ENCODE data around the gene TOGARAM1. TPM values are rescaled to one million over a fixed set of nuclear protein-coding genes. Genes with fewer than 3 reads are reported as not detected.
A peak's percentile ranks its signal among the peaks of the same experiment; 100 is the strongest.

Gene TOGARAM1, protein sequence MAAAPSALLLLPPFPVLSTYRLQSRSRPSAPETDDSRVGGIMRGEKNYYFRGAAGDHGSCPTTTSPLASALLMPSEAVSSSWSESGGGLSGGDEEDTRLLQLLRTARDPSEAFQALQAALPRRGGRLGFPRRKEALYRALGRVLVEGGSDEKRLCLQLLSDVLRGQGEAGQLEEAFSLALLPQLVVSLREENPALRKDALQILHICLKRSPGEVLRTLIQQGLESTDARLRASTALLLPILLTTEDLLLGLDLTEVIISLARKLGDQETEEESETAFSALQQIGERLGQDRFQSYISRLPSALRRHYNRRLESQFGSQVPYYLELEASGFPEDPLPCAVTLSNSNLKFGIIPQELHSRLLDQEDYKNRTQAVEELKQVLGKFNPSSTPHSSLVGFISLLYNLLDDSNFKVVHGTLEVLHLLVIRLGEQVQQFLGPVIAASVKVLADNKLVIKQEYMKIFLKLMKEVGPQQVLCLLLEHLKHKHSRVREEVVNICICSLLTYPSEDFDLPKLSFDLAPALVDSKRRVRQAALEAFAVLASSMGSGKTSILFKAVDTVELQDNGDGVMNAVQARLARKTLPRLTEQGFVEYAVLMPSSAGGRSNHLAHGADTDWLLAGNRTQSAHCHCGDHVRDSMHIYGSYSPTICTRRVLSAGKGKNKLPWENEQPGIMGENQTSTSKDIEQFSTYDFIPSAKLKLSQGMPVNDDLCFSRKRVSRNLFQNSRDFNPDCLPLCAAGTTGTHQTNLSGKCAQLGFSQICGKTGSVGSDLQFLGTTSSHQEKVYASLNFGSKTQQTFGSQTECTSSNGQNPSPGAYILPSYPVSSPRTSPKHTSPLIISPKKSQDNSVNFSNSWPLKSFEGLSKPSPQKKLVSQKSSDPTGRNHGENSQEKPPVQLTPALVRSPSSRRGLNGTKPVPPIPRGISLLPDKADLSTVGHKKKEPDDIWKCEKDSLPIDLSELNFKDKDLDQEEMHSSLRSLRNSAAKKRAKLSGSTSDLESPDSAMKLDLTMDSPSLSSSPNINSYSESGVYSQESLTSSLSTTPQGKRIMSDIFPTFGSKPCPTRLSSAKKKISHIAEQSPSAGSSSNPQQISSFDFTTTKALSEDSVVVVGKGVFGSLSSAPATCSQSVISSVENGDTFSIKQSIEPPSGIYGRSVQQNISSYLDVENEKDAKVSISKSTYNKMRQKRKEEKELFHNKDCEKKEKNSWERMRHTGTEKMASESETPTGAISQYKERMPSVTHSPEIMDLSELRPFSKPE (N-terminal part only)
- 18.5 TPM for total RNA-seq
- long read RNA-seq, partial matches to known transcripts = 6 of 17 reads
- long read RNA-seq, other reads (novel, unspliced or antisense) = 11 of 17 reads

DNA sequence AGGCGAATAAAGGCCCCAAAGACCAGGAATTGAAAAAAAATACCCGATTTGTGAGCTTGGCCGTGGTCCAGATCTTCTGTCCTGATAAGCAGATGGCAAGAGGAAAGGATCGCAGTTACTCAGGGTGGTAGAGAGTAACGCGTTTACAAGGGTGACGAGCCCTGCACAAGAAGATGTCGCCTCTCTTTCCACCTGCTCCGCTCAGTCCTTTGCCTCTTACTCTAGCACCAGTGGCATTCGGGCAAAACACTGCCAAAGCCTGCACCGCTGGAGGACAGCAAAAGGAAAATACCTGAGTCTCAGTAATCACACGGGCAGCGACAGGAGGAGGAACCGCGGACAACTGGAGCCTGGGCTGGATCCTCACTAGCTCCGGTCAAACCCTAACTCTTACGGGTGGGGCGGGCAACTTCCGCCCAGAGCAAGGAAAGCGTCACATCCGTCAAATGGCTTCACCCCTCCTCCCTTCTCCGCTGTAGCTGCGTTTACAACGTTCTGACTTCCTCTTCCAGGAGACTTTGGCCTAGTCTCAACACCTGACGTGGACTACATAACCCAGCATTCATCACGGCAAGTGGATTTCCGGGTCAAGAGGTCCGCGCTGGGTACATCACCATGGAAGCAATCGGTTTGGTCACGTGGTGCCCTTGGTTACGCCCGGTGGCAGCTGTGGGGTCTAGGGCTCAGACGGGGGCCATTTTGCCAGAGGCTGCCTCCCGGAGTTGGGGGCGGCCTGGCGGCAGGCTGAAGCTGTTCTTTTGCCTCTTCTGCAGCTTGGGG lies at the start of gene TOGARAM1, which contains the start of gene KLHL28:
Gene TOGARAM1 (plus strand): TSS at position 637 of the 780 bp plus-strand sequence. CDS start 232 bp downstream, outside the sequence.
Gene KLHL28 (minus strand): TSS at position 394 of the 780 bp plus-strand sequence. CDS start 16,019 bp downstream, outside the sequence.
- TF ChIP-seq, protein P1, sequence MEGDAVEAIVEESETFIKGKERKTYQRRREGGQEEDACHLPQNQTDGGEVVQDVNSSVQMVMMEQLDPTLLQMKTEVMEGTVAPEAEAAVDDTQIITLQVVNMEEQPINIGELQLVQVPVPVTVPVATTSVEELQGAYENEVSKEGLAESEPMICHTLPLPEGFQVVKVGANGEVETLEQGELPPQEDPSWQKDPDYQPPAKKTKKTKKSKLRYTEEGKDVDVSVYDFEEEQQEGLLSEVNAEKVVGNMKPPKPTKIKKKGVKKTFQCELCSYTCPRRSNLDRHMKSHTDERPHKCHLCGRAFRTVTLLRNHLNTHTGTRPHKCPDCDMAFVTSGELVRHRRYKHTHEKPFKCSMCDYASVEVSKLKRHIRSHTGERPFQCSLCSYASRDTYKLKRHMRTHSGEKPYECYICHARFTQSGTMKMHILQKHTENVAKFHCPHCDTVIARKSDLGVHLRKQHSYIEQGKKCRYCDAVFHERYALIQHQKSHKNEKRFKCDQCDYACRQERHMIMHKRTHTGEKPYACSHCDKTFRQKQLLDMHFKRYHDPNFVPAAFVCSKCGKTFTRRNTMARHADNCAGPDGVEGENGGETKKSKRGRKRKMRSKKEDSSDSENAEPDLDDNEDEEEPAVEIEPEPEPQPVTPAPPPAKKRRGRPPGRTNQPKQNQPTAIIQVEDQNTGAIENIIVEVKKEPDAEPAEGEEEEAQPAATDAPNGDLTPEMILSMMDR (IDR thresholded peaks at IDR 0.05) = no peak
- H3K36me3 ChIP-seq = no peaks in the 10 kb centered on the region
- H3K27me3 ChIP-seq (ENCODE audit: low read depth) = no peaks in the 10 kb centered on the region
- peak within 1 kb of the TSS; percentile 95 for H3K27ac ChIP-seq
- no peaks in the 10 kb centered on the region for H3K9me3 ChIP-seq
- ATAC-seq = peak; percentile 97 to 99
- peak within 1 kb of the TSS; percentile 91 for H3K4me3 ChIP-seq
- intact Hi-C loops (cut with DNase I) = no loop called here
- DNase-seq = peak; percentile 96
- H3K4me1 ChIP-seq = peaks cover 75% of the 10 kb centered on the region

DNA sequence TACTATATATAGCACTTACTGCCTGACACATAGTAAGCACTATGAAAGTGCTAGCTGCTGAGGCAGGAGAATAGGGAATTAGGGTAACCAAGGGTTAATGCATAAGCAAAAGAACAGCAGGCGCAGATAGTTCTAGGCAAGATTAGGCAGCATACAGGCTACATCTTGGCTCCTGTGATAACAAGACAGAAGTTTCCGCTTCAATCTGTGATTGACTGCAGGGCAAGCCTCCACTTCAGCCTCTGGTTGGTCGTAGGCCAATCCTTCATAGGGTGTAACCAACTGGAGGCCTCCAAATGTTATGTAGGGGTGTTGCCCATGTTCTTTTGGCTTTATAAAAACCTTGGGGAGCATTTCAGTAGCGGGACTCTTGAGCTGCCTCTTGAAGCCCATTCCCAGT lies 47.1 kb upstream of the TOGARAM1 start:
- intact Hi-C loops (cut with DNase I) = no loop called here
- DNase-seq (no peak), ATAC-seq (peak; percentile 25 to 32)
- Histone ChIP-seq H3K36me3 (no peaks in the 10 kb centered on the region), H3K9me3 (no peaks in the 10 kb centered on the region), H3K4me3 (no peak overlapping the region), H3K27me3 (ENCODE audit: low read depth) (peaks cover 16% of the 10 kb centered on the region), H3K27ac (no peak overlapping the region), H3K4me1 (peaks cover 4% of the 10 kb centered on the region)
- TF ChIP-seq, protein P1 (IDR thresholded peaks at IDR 0.05) = no peak

DNA sequence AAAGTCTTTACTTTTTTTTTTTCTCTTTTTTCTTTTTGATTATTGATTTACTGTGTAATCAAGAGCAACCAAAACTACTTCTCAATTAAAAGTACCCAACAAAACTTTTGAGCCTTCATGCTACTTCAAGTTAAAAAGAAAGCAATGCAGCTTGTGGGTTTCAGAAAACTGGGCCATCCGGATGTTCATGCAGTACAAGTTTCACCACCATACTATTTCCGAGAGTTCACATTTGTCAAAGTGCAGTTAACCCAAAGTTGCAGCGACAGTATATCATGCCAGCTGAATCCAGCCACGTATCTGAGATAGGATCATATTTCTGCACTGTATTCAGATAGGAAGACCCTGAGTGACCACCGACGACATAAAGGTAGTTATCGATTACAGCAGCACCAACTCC lies 33.2 kb upstream of the TOGARAM1 start:
- intact Hi-C loops (cut with DNase I) = no loop called here

DNA sequence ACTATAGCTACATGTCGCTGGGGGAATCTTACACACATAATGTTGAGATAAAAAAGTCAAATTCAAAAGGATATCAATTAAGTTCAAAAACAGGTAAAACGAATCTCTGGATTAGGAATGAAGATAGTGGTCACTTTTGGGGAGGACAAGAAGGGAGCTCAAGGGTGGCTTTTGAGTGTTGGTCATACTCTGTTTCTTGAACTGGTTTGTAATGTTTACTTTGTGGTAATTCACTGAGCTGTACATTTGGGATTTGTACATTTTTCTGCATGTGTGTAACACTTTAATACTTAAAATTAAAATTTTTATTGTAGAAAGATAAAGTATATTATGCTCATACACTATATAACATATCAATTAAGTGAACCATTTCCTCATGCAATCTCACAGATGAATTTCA lies 26.8 kb upstream of the TOGARAM1 start:
- H3K9me3 ChIP-seq = peaks cover 6% of the 10 kb centered on the region
- intact Hi-C loops (cut with DNase I) = no loop called here
- H3K4me1 ChIP-seq = no peaks in the 10 kb centered on the region
- H3K27ac ChIP-seq = no peak overlapping the region
- TF ChIP-seq, protein P1 (IDR thresholded peaks at IDR 0.05) = no peak
- ATAC-seq = no peak
- H3K27me3 ChIP-seq (ENCODE audit: low read depth) = no peaks in the 10 kb centered on the region
- H3K4me3 ChIP-seq = no peak overlapping the region
- peaks cover 36% of the 10 kb centered on the region for H3K36me3 ChIP-seq
- no peak for DNase-seq

More for the DNA sequence above, 33.2 kb upstream of the TOGARAM1 start:
- ATAC-seq = no peak
- H3K4me1 ChIP-seq = no peaks in the 10 kb centered on the region
- H3K9me3 ChIP-seq = no peaks in the 10 kb centered on the region
- DNase-seq = no peak
- TF ChIP-seq, protein P1 (IDR thresholded peaks at IDR 0.05) = no peak
- no peak overlapping the region for H3K27ac ChIP-seq
- no peaks in the 10 kb centered on the region for H3K27me3 ChIP-seq (ENCODE audit: low read depth)
- H3K4me3 ChIP-seq = no peak overlapping the region
- H3K36me3 ChIP-seq = peaks cover 24% of the 10 kb centered on the region
